ENCODE data around the gene ADAT1.

The ADAT1 gene

GRCh38 chr16:75648265-75649076, 25.4 kb upstream of the ADAT1 start:
- H3K4me1 ChIP-seq (ENCODE audit: control insufficient read depth, insufficient read depth, low read length), result peaks cover 7% of the 10 kb centered on the region
- POLR2A ChIA-PET, result interaction anchor here (0.5 to 2.9 kb wide), 17 partner anchors 10 to 227 kb away, joined by 3 to 30 read pairs (median 4); partner anchors contain the start of genes ADAT1, GABARAPL2, TMEM170A and TMEM231
- no peak for TF ChIP-seq ZNF791 (tag by site-specific recombination; IDR thresholded peaks at IDR 0.05)
- TF ChIP-seq YY2 (tag by site-specific recombination; IDR thresholded peaks at IDR 0.05), result peak; percentile 49; the same call in 1 of the 2 replicates
- TF ChIP-seq SP2 (tag by site-specific recombination; IDR thresholded peaks at IDR 0.05), result peak; percentile 67
- TF ChIP-seq HOXD13 (CRISPR knock-in tag; IDR thresholded peaks at IDR 0.05; ENCODE audit: borderline replicate concordance), result no peak
- TF ChIP-seq ZNF335 (tag by site-specific recombination; conservative IDR thresholded peaks at IDR 0.05), result peak; percentile 91
- TF ChIP-seq ZXDB (tag by site-specific recombination; IDR thresholded peaks at IDR 0.05), result peak; percentile 36
- TF ChIP-seq ZNF610 (tag by site-specific recombination; IDR thresholded peaks at IDR 0.05; ENCODE audit: borderline replicate concordance), result 0 out of 2 replicates have a peak, but pooled peaks have one; percentile 26
- TF ChIP-seq ZNF426 (tag by site-specific recombination; IDR thresholded peaks at IDR 0.05), result no peak
- TF ChIP-seq ZBTB6 (tag by site-specific recombination; IDR thresholded peaks at IDR 0.05), result peak; percentile 40; the same call in 1 of the 2 replicates
- TF ChIP-seq ZBTB20 (tag by site-specific recombination; IDR thresholded peaks at IDR 0.05), result peak; percentile 90
- peak; percentile 70 for TF ChIP-seq ZFHX2 (tag by site-specific recombination; conservative IDR thresholded peaks at IDR 0.05)
- no peak for TF ChIP-seq ZNF521 (tag by site-specific recombination; IDR thresholded peaks at IDR 0.05)
- TF ChIP-seq ZNF10 (tag by site-specific recombination; IDR thresholded peaks at IDR 0.05), result no peak
- peak; percentile 80 for TF ChIP-seq FEZF1 (tag by site-specific recombination; IDR thresholded peaks at IDR 0.05)
- peak; percentile 70 for TF ChIP-seq SP3 (tag by site-specific recombination; IDR thresholded peaks at IDR 0.05)
- TF ChIP-seq KLF16 (tag by site-specific recombination; IDR thresholded peaks at IDR 0.05), result peak; percentile 48; the same call in 1 of the 2 replicates
- TF ChIP-seq ZNF76 (tag by site-specific recombination; IDR thresholded peaks at IDR 0.05; ENCODE audit: borderline replicate concordance, low read depth), result peak; percentile 62; the same call in 1 of the 2 replicates
- TF ChIP-seq ZEB2 (tag by site-specific recombination; IDR thresholded peaks at IDR 0.05), result peak; percentile 15; the same call in 1 of the 2 replicates
- no peak for TF ChIP-seq ZNF777 (tag by site-specific recombination; IDR thresholded peaks at IDR 0.05; ENCODE audit: borderline replicate concordance)
- no peak for TF ChIP-seq PBX3 (CRISPR knock-in tag; IDR thresholded peaks at IDR 0.05)
- peak; percentile 71 for TF ChIP-seq KLF9 (tag by site-specific recombination; IDR thresholded peaks at IDR 0.05; ENCODE audit: low read depth)
- TF ChIP-seq ZNF398 (tag by site-specific recombination; IDR thresholded peaks at IDR 0.05), result 0 out of 2 replicates have a peak, but pooled peaks have one; percentile 19
- TF ChIP-seq YY1 (tag by site-specific recombination; IDR thresholded peaks at IDR 0.05), result peak; percentile 56; the same call in 1 of the 2 replicates
- 0 out of 2 replicates have a peak, but pooled peaks have one; percentile 22 for TF ChIP-seq ZNF580 (tag by site-specific recombination; IDR thresholded peaks at IDR 0.05)
- no peak for TF ChIP-seq ZSCAN18 (tag by site-specific recombination; IDR thresholded peaks at IDR 0.05)
- peak; percentile 62 for TF ChIP-seq ZNF366 (tag by site-specific recombination; conservative IDR thresholded peaks at IDR 0.05)
- TF ChIP-seq PATZ1 (tag by site-specific recombination; IDR thresholded peaks at IDR 0.05), result peak; percentile 79
- TF ChIP-seq ZNF302 (tag by site-specific recombination; IDR thresholded peaks at IDR 0.05; ENCODE audit: low read depth), result no peak
- no peak for TF ChIP-seq ZNF350 (tag by site-specific recombination; IDR thresholded peaks at IDR 0.05)
- TF ChIP-seq SP7 (tag by site-specific recombination; IDR thresholded peaks at IDR 0.05), result 0 out of 2 replicates have a peak, but pooled peaks have one; percentile 31

More at GRCh38 chr16:75648265-75649076, 25.4 kb upstream of the ADAT1 start:
- H3K9me3 ChIP-seq (ENCODE audit: control insufficient read depth, insufficient read depth, low read depth, low read length), result no peaks in the 10 kb centered on the region
- peak overlapping the region; percentile 88 for H3K4me3 ChIP-seq (ENCODE audit: low read depth, low read length)
- H3K36me3 ChIP-seq (ENCODE audit: control insufficient read depth in 2 of 2, insufficient read depth in 1 of 2, low read length in 2 of 2), result peaks cover 5 to 22% of the 10 kb centered on the region in 2 experiments
- CTCF ChIA-PET, result interaction anchor here (0.7 to 1.0 kb wide), 4 partner anchors 9 to 215 kb away, joined by 3 read pairs; partner anchors contain the start of gene CFDP1
- H3K27ac ChIP-seq (ENCODE audit: extremely low read depth, low read depth, low read length), result peak overlapping the region; percentile 88
